Esophagus squamous epithelium (tissue), 4 donors: ENCODE results near the gene PARD3B.

Source experiments
- CTCF ChIP-seq, 6 experiments: fragments of 450-650 bp in 4 of 6; fragments of 200-600 bp in 2 of 6; sonication (generic) in 2 of 6; IDR thresholded peaks; one replicate each; pipeline ENCODE4 v1.5.1; 2016 to 2019; ENCODE audit warnings: antibody characterized with exemption in 6 of 6, mild to moderate bottlenecking in 4 of 6, moderate library complexity in 4 of 6
- POLR2A ChIP-seq, 4 donors: fragments of 450-650 bp; IDR thresholded peaks; one replicate each; pipeline ENCODE4 v1.6.1; 2017; ENCODE audit warnings: antibody characterized with exemption in 4 of 4, mild to moderate bottlenecking in 4 of 4, moderate library complexity in 3 of 4

- TF ChIP-seq CTCF (IDR thresholded peaks at IDR 0.05) (no peak), POLR2A (IDR thresholded peaks at IDR 0.05) (no peak)
These were observed 528.3 kb downstream of the PARD3B start for GRCh38 chr2:205073433-205074020.
